Pancreas (tissue), 10 donors: ENCODE results near the gene NIN. TPM values are rescaled to one million over a fixed set of nuclear protein-coding genes. Genes with fewer than 3 reads are reported as not detected.
"Not testable (repeated sequence)": the region's sequence is repeated elsewhere in the genome, so short reads cannot be mapped to it uniquely, and the experiment has no call there.

Source experiments
- ATAC-seq, 4 donors: fragments of 200-7000 bp; cut with Tn5 transposase; one replicate each; pipeline versions ENCODE4 v1.8.0 to v1.9.1; 2020; ENCODE audit warnings: mild to moderate bottlenecking in 4 of 4, moderate library complexity in 4 of 4
- DNase-seq, 6 donors: peaks; one replicate each; pipeline ENCODE4 v3.0.0-alpha.2; 2020
- FAIRE-seq: peaks from 2 replicates; lab custom pipeline; 2012; peaks lifted over from hg19 to GRCh38; lab: Jason Lieb, UNC
- H3K27ac ChIP-seq, 4 donors: fragments of 200-600 bp; sonication (generic); 1 replicate in 3 of 4; 2 replicates in 1 of 4; pipeline versions ENCODE4 v1.5.0 to v1.8.0; 2020
- H3K27me3 ChIP-seq, 4 donors: fragments of 200-600 bp; one replicate each; pipeline ENCODE4 v1.8.0; 2021
- H3K36me3 ChIP-seq, 3 donors: fragments of 200-600 bp; sonication (generic) in 1 of 3; one replicate each; pipeline versions ENCODE4 v1.5.0 to v1.8.0; 2020 to 2021
- H3K4me1 ChIP-seq, 3 donors: fragments of 200-600 bp; one replicate each; pipeline ENCODE4 v1.8.0; 2021
- H3K4me3 ChIP-seq, 4 donors: fragments of 200-600 bp; sonication (generic) in 2 of 4; one replicate each; pipeline versions ENCODE4 v1.5.0 to v1.8.0; 2020 to 2021
- H3K9me3 ChIP-seq, 4 donors: fragments of 200-600 bp; one replicate each; pipeline ENCODE4 v1.8.0; 2021
- WGBS, 2 donors: extraction: QIAGEN DNeasy Blood & Tissue Kit; methylation state at CpG; one replicate each; pipeline ENCODE4 v1.1.7; 2013; 5-methylcytosine and 5-hydroxymethylcytosine counted together
- intact Hi-C, 3 donors: fragments of 100-400 bp; cut with DNase I; formaldehyde crosslinking; loops; one replicate each; pipeline versions ENCODE4 v1.11.1 to v1.14.2; 2022
- polyA plus RNA-seq, 2 donors: library from polyadenylated mRNA; stranded (reverse); fragments of 200-250 nt; gene quantifications; one replicate each; pipeline ENCODE4 v1.2.3, GENCODE V29; 2013
- total RNA-seq, 6 donors: library from RNA; stranded (reverse); fragmentation: NEBNext Ultra II Directional in 4 of 6; extraction: Animal tissue kit (Norgen Biotek cat#: 25700) in 4 of 6; gene quantifications; one replicate each; pipeline versions ENCODE4 v1.2.1 to v1.2.4, GENCODE V29; 2021 to 2023
- TF ChIP-seq, protein P1 (sequence below), 4 donors: fragments of 200-600 bp; sonication (generic) in 3 of 4; IDR thresholded peaks; one replicate each; pipeline versions ENCODE4 v1.5.0 to v1.8.0; 2021; ENCODE audit warnings: antibody characterized with exemption in 4 of 4
- donor health status: healthy with polysubstance abuse.
- donor health status: DM: no; HTN: no; CAD: no; lungs with moderate emphysema.
- donor health status: DM: no; HTN: no; CAD: no.
- donor health status: control.
- donor health status: control.
- donor health status: Bipolar disorder and iron deficiency.
- donor health status: DM: yes; HTN: yes; CAD: no.
- donor health status: DM: no; HTN: no; CAD: no.
- donor health status: DM: no; HTN: no; CAD: no.
- donor health status: DM: yes; HTN: yes; CAD: no.

The NIN gene
- total and polyA plus RNA-seq, 8 donors, result 3.1 to 17.9 (median 8.5) TPM

DNA sequence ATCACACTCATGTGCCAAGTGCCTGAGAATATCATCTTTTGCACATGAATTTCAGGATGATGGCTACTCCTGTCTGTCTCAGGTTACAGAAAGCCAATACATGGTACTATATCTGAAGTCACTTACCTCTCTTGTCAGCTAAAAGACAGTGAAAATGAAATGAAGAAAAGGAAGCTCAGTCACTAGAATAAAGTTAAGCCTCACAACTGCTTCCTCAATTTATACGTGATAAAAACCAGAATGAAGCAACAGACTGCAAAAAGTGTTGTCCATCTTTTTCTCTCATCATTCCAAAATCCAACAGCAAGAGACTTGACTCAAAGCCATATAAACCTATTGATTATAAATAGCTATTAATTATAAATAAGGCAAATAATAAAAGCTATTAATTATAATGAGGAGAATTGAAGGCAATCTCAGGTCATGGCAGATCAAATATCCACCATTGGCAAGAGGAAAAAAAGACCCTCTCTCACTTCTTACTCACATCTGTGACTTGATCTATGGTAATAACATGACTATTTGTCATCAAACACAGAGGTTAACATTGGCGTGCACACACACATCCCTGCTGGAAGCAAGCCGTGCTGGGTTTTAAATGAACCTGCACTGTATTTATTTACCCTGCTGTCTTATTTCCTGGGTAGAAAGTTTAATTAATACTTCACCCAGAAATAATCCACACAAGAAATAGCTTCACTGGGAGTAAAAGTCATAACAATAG lies 10.0 kb downstream of the NIN start:
- no peaks in the 10 kb centered on the region for H3K36me3 ChIP-seq
- H3K27ac ChIP-seq, result no peak overlapping the region
- H3K4me3 ChIP-seq, result no peak overlapping the region
- H3K27me3 ChIP-seq, result no peaks in the 10 kb centered on the region
- WGBS, 2 donors, result 91 to 96% methylated on average over 3 of the region's 3 CpGs
- TF ChIP-seq, protein P1, sequence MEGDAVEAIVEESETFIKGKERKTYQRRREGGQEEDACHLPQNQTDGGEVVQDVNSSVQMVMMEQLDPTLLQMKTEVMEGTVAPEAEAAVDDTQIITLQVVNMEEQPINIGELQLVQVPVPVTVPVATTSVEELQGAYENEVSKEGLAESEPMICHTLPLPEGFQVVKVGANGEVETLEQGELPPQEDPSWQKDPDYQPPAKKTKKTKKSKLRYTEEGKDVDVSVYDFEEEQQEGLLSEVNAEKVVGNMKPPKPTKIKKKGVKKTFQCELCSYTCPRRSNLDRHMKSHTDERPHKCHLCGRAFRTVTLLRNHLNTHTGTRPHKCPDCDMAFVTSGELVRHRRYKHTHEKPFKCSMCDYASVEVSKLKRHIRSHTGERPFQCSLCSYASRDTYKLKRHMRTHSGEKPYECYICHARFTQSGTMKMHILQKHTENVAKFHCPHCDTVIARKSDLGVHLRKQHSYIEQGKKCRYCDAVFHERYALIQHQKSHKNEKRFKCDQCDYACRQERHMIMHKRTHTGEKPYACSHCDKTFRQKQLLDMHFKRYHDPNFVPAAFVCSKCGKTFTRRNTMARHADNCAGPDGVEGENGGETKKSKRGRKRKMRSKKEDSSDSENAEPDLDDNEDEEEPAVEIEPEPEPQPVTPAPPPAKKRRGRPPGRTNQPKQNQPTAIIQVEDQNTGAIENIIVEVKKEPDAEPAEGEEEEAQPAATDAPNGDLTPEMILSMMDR (IDR thresholded peaks at IDR 0.05), result no peak
- FAIRE-seq, result no peak
- no peak for ATAC-seq
- no peak for DNase-seq
- H3K9me3 ChIP-seq, result no peaks in the 10 kb centered on the region
- H3K4me1 ChIP-seq, result peaks cover 0 to 16% (median 6%) of the 10 kb centered on the region in 3 donors
- intact Hi-C loops, result no loop called here

DNA sequence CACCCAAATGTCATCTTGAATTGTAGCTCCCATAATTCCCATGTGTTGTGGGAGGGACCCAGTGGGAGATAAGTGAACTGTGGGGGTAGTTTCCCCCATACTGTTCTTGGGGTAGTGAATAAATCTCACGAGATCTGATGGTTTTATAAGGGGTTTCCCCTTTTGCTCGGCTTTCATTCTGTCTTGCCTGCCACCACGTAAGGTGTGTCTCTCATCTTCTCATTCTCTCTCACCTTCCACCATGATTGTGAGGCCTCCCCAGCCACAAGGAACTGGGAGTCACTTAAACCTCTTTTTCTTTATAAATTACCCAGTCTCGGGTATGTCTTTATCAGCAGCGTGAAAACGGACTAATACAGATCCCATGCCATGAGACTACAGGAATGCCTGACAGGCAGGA lies 11.7 kb downstream of the NIN start:
- ATAC-seq, DNase-seq, FAIRE-seq, H3K27me3 ChIP-seq, H3K27ac ChIP-seq, H3K4me3 ChIP-seq, H3K9me3 ChIP-seq, H3K36me3 ChIP-seq, intact Hi-C loops: not testable (repeated sequence)
- H3K4me1 ChIP-seq, result peaks cover 0 to 16% (median 6%) of the 10 kb centered on the region in 3 donors
- 92 to 99% methylated on average over 6 of the region's 6 CpGs for WGBS, 2 donors

DNA sequence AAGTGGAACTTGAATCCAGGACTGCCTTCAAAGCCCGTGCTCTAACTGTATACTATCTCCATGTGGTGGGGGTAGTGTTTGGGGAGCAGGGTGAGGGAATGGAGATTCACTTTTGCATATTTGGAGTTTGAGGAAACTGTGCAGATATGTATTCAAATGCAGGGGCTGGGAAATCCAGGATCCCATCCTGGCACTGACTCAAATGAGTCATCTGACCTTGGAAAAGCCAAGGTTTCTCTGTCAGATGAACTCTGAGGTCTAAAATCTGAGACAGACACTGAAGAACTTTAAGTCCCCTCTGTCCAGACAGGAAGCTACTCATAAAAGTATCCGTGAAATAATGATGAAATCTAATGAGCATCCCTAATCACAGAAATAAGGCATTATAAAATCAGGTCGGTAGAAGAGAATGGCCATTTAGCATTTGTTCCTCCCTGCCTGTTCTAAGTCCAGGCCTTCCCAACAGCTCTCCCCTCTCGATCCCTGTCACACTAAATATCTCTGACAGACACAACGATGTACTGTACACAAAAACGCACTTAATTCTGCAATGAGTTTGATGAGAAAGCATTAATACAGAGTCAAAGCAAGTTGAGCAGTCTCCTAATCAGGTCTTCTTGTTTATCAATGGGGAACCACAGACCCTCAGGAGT lies 14.4 kb downstream of the NIN start:
- Histone ChIP-seq H3K9me3 (no peaks in the 10 kb centered on the region), H3K4me3 (no peak overlapping the region), H3K27me3 (no peaks in the 10 kb centered on the region), H3K36me3 (no peaks in the 10 kb centered on the region), H3K27ac (no peak overlapping the region), H3K4me1 (no peaks in the 10 kb centered on the region)
- intact Hi-C loops, result no loop called here
- no peak for DNase-seq
- no peak for ATAC-seq
- TF ChIP-seq, protein P1 (IDR thresholded peaks at IDR 0.05), result no peak
- 61 to 68% methylated on average over 6 of the region's 6 CpGs for WGBS, 2 donors
- no peak for FAIRE-seq

DNA sequence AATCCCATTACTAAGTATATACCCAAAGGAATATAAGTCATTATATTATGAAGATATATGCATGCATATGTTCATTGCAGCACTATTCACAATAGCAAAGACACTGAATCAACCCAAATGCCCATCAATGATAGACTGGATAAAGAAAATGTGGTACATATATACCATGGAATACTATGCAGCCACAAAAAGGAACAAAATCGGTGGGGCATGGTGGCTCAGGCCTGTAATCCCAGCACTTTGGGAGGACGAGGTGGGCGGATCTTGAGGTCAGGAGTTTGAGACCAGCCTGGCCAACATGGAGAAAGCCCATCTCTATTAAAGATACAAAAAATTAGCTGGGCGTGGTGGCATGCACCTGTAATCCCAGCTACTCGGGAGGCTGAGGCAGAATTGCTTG lies 15.4 kb downstream of the NIN start:
- ATAC-seq, DNase-seq, H3K4me3 ChIP-seq, H3K9me3 ChIP-seq, H3K4me1 ChIP-seq, intact Hi-C loops, H3K36me3 ChIP-seq, H3K27ac ChIP-seq, H3K27me3 ChIP-seq, FAIRE-seq: not testable (repeated sequence)
- WGBS, 2 donors, result 95 to 96% methylated on average over 5 of the region's 5 CpGs

DNA sequence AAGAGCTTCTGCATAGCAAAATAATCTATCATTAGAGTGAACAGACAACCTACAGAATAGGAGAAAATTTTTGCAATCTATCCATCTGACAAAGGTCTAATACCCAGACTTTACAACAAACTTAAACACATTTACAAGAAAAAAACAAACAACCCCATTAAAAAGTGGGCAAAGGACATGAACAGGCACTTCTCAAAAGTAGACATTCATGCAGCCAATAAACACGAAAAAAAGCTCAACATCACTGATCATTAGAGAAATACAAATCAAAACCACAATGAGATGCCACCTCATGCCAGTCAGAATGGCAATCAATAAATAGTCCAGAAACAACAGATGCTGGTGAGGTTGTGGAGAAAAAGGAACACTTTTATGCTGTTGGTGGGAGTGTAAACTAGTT lies 15.9 kb downstream of the NIN start:
- H3K4me1 ChIP-seq, H3K4me3 ChIP-seq, H3K9me3 ChIP-seq, H3K27ac ChIP-seq, H3K27me3 ChIP-seq, ATAC-seq, H3K36me3 ChIP-seq, DNase-seq, FAIRE-seq, intact Hi-C loops: not testable (repeated sequence)
- WGBS, 2 donors, result 48 to 95% methylated on average over 1 of the region's 1 CpG

DNA sequence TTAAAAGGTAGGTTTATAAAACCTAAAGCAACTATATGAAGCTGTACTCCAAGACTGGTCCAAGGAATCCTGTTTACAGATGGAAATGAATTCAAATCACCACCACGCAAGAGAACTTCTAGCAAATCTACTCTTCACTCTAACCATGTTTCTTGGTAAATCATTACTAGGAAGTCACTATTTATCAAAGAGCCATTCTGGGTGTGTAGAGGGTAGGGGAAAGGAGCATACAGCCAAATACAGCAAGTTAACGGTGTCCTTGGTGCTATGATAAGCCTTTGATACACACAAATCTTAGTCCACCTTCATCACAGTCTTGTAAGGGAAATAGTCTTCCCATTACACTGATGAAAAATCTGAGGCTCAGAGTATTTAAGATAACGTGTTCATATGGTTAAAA lies 16.8 kb downstream of the NIN start:
- Histone ChIP-seq H3K4me1 (no peaks in the 10 kb centered on the region), H3K27me3 (no peaks in the 10 kb centered on the region), H3K9me3 (no peaks in the 10 kb centered on the region), H3K36me3 (no peaks in the 10 kb centered on the region), H3K4me3 (no peak overlapping the region), H3K27ac (no peak overlapping the region)
- intact Hi-C loops, result no loop called here
- TF ChIP-seq, protein P1 (IDR thresholded peaks at IDR 0.05), result no peak
- ATAC-seq (no peak), FAIRE-seq (no peak), DNase-seq (no peak)
- 63 to 75% methylated on average over 3 of the region's 3 CpGs for WGBS, 2 donors
